GM12892 (cell line): Measurements from ENCODE around the gene OR4K14. TPM values are rescaled to one million over a fixed set of nuclear protein-coding genes. Genes with fewer than 3 reads are reported as not detected.
"Not testable (repeated sequence)": the region's sequence is repeated elsewhere in the genome, so short reads cannot be mapped to it uniquely, and the experiment has no call there.

Experiments
- DNase-seq: peaks from one replicate; pipeline ENCODE4 v3.0.0; 2011; ENCODE audit not compliant: insufficient read length
- FAIRE-seq: peaks from 2 replicates; lab custom pipeline; 2011; peaks lifted over from hg19 to GRCh38; lab: Jason Lieb, UNC
- POLR2A ChIP-seq: IDR thresholded peaks from 2 replicates; pipeline ENCODE4 v1.6.1; 2011; ENCODE audit warnings: low read depth, low read length, control low read depth
- POLR2AphosphoS5 ChIP-seq: IDR thresholded peaks from 2 replicates; pipeline ENCODE4 v1.6.1; 2011; ENCODE audit warnings: low read depth, low read length, control low read depth
- TAF1 ChIP-seq: IDR thresholded peaks from 2 replicates; pipeline ENCODE4 v1.6.1; 2011; ENCODE audit warnings: low read depth, mild to moderate bottlenecking, control low read depth, low read length, borderline replicate concordance
- polyA plus RNA-seq: library from polyadenylated mRNA; unstranded; fragments of >200 nt; gene quantifications from one replicate; pipeline ENCODE4 v1.2.1, GENCODE V29; 2012; ENCODE audit warnings: missing spikeins, inconsistent platforms; ENCODE audit not compliant: missing spikeins

Gene OR4K14, protein sequence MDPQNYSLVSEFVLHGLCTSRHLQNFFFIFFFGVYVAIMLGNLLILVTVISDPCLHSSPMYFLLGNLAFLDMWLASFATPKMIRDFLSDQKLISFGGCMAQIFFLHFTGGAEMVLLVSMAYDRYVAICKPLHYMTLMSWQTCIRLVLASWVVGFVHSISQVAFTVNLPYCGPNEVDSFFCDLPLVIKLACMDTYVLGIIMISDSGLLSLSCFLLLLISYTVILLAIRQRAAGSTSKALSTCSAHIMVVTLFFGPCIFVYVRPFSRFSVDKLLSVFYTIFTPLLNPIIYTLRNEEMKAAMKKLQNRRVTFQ
- not detected for polyA plus RNA-seq

- FAIRE-seq = no peak
- no peak for TF ChIP-seq TAF1
- no peak for TF ChIP-seq POLR2A
- no peak for TF ChIP-seq POLR2AphosphoS5
- DNase-seq = no peak
Observed at GRCh38 chr14:20019257-20019865, at the start of gene OR4K14. Gene OR4K14 (minus strand): TSS chr14:20019307. CDS start chr14:20015193, 4,114 bp downstream.

DNA sequence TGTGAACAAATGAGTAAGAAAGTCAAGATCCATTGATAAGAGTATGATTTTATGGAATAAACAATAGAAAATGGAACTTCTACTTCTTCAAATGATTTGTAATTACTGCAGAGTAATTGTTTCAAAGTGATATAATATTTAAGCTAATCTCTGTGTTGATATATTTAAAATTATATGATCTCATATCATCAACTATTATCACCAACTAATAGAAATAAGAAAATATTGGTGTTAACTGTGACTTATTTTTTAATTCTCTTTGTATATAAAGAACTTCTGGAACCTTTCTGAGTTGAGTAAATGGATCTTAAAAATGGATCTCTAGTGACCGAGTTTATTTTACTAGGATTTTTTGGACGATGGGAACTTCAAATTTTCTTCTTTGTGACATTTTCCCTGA lies 40.6 kb upstream of the OR4K14 start, which contains the start of gene OR4L1:
TSS of gene OR4L1 (plus strand) at position 301 of the 400 bp plus-strand sequence. CDS start at position 301, 0 bp downstream.
- no peak for FAIRE-seq
- TF ChIP-seq TAF1 (no peak), POLR2AphosphoS5 (no peak), POLR2A (no peak)
- DNase-seq = no peak

GRCh38 chr14:20048202-20048601 lies 29.1 kb upstream of the OR4K14 start:
- TF ChIP-seq TAF1 (no peak), POLR2AphosphoS5 (no peak), POLR2A (no peak)
- no peak for DNase-seq
- no peak for FAIRE-seq

DNA sequence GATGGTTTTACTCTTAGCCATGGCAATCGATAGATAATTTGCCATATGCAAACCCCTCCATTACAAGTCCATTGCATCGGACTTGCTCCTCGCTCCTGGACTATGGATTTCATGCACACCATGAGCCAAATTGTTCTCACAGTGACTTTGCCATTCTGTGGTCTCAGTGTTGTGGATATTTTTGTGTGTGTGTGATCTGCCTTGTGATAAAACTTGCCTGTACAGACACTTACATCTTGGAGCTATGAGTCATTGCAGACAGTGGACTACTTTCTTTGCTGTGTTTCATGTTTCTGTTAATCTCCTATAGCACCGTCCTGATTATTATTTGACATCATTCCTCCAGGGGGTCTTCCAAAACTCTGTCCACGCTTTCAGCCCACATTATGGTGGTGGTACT lies 25.1 kb upstream of the OR4K14 start:
- no peak for DNase-seq
- TF ChIP-seq TAF1 (no peak), POLR2AphosphoS5 (no peak), POLR2A (no peak)
- FAIRE-seq = no peak

DNA sequence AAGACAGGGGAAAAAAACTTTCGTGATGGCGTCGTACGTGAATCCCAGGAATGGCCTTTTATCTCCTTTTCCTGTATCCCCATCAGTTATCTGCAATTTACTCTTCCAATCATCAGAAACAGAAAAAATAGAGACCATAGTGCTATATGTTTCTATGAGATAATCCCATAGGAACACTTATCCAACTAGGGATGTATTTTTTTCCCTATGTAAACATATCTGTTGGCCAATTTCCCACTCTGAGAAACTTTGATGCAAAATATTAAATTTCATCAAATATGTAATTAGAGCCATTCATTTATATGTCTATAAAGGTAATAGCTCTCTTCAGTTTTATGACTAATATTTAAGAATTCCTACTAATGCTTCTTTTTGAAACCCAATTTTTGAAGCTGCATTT lies 16.8 kb upstream of the OR4K14 start, which contains the start of gene OR4K13:
TSS of gene OR4K13 (minus strand) at position 101 of the 400 bp plus-strand sequence. CDS start 1,280 bp downstream, outside the sequence.
- TF ChIP-seq POLR2A = no peak
- DNase-seq = no peak
- FAIRE-seq = no peak

DNA sequence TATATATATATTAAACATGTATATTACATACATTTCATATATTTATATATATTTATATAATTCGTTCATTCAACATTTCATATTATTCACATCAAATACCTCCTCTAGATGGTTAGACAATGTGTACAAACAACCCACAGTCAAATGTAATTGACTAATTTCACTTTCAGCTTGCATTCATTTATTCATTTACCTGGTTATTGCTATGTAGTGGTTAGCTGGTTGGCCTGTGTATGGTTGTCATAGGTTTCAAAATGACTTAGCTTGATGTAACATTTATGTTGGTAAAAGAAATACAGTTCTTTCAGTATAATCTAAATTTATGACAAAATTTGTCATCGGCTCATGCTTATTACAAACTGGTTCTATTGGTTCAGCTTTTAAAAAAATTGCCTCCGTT lies 16.3 kb upstream of the OR4K14 start:
- FAIRE-seq (no peak), DNase-seq (no peak)
- no peak for TF ChIP-seq POLR2AphosphoS5
- TF ChIP-seq POLR2A = no peak
- TF ChIP-seq TAF1 = no peak

- FAIRE-seq = no peak
- TF ChIP-seq TAF1 (no peak), POLR2AphosphoS5 (no peak), POLR2A (no peak)
- no peak for DNase-seq
Observed at GRCh38 chr14:20031058-20031457, 12.0 kb upstream of the OR4K14 start.

DNA sequence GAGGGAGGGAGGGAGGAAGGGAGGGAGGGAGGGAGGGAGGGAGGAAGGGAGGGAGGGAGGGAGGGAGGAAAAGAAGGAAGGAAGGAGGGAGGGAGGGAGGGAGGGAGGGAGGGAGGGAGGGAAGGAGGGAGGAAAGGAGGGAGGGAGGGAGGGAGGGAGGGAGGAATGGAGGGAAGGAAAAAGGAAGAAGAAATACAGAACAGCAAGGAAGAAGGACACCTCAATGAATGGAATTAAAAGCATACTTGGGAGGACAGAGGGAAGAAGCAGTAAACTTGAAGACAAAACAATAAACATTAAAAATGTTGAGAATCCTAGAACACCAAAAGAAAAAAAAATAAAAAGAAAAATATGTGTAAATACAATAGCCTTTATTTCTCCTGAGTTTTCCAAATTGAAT lies 11.0 kb downstream of the OR4K14 start:
- TF ChIP-seq POLR2A (no peak), TAF1 (no peak), POLR2AphosphoS5 (no peak)
- DNase-seq (no peak), FAIRE-seq (no peak)

- no peak for FAIRE-seq
- no peak for DNase-seq
- TF ChIP-seq POLR2A (no peak), TAF1 (no peak), POLR2AphosphoS5 (no peak)
Observed at GRCh38 chr14:20002319-20002718, 16.8 kb downstream of the OR4K14 start.

DNA sequence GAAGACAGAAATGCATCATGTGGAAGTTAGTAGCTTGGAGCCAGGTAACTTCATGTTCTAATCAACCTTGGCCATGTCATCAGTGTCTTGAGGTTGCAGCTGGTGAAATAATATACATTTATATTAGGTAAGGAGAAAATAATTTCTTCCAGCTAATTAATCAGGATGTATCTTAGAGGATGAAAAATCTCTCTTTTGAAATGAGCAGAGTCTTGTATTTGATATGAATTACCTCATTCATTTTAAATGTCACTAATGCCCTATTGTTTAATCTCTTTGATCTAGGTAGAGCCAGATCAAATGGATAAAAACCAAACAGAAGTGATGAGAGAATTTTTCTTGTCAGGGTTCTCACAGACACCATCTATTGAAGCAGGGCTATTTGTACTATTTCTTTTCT lies 17.2 kb downstream of the OR4K14 start, which contains the start of gene OR4Q2:
TSS of gene OR4Q2 (plus strand) at position 301 of the 400 bp plus-strand sequence.
- no peak for TF ChIP-seq TAF1
- TF ChIP-seq POLR2A = no peak
- TF ChIP-seq POLR2AphosphoS5 = no peak
- FAIRE-seq (no peak), DNase-seq (no peak)

DNA sequence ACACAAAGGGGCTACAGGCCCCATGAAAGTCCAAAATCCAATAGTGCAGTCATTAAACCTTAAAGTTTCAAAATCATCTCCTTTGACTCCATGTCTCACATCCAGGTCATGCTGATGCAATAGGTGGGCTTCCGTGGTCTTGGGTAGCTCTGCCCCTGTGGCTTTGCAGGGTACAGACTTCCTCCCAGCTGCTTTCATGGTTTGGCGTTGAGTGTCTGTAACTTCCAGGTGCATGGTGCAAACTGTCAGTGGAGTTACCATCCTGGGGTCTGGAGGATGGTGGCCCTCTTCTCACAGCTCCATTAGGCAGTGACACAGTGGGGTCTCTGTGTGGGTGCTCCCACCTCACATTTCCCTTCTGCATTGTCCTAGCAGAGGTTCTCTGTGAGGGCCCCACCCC lies 25.7 kb downstream of the OR4K14 start:
- DNase-seq (no peak), FAIRE-seq (no peak)
- TF ChIP-seq POLR2A (no peak), POLR2AphosphoS5 (no peak), TAF1 (no peak)

- no peak for DNase-seq
- FAIRE-seq = no peak
- TF ChIP-seq POLR2A (no peak), POLR2AphosphoS5 (no peak), TAF1 (no peak)
Observed at GRCh38 chr14:19975291-19975690, 43.8 kb downstream of the OR4K14 start, which contains the start of gene OR4K15. Gene OR4K15 (plus strand): TSS chr14:19975591. CDS start chr14:19975591, 0 bp downstream.

DNA sequence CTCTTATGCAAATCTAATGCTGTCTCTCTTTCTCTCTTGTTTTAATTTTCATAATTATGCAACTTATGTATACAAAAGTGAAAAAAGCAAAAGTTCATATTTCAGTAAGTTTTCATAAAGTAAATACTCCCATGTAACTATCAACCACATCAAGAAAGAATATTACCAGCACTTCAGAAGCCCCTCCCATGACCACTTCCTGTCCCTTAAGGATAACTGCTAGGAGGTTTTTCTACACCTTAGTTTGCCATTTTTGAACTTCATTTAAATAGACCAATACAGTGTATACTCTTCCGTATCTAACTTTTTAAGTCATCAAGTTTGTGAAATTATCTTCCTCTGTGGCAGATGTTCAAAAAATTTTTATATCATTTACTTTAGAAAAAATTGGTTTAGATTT lies 44.3 kb downstream of the OR4K14 start:
- TF ChIP-seq POLR2AphosphoS5 = no peak
- FAIRE-seq = no peak
- DNase-seq = no peak

GRCh38 chr14:19969735-19970134 lies 49.4 kb downstream of the OR4K14 start:
- DNase-seq, FAIRE-seq: not testable (repeated sequence)
